GM19455 (cell line): Measurements from ENCODE around the gene TRAPPC13.
"Not testable (repeated sequence)": the region's sequence is repeated elsewhere in the genome, so short reads cannot be mapped to it uniquely, and the experiment has no call there.

Experiments used
- ATAC-seq: cut with Tn5 transposase; IDR thresholded peaks from one replicate; pipeline ENCODE4 v1.9.1; 2021; ENCODE audit not compliant: unreplicated experiment

TRAPPC13 gene, protein sequence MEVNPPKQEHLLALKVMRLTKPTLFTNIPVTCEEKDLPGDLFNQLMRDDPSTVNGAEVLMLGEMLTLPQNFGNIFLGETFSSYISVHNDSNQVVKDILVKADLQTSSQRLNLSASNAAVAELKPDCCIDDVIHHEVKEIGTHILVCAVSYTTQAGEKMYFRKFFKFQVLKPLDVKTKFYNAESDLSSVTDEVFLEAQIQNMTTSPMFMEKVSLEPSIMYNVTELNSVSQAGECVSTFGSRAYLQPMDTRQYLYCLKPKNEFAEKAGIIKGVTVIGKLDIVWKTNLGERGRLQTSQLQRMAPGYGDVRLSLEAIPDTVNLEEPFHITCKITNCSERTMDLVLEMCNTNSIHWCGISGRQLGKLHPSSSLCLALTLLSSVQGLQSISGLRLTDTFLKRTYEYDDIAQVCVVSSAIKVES

DNA sequence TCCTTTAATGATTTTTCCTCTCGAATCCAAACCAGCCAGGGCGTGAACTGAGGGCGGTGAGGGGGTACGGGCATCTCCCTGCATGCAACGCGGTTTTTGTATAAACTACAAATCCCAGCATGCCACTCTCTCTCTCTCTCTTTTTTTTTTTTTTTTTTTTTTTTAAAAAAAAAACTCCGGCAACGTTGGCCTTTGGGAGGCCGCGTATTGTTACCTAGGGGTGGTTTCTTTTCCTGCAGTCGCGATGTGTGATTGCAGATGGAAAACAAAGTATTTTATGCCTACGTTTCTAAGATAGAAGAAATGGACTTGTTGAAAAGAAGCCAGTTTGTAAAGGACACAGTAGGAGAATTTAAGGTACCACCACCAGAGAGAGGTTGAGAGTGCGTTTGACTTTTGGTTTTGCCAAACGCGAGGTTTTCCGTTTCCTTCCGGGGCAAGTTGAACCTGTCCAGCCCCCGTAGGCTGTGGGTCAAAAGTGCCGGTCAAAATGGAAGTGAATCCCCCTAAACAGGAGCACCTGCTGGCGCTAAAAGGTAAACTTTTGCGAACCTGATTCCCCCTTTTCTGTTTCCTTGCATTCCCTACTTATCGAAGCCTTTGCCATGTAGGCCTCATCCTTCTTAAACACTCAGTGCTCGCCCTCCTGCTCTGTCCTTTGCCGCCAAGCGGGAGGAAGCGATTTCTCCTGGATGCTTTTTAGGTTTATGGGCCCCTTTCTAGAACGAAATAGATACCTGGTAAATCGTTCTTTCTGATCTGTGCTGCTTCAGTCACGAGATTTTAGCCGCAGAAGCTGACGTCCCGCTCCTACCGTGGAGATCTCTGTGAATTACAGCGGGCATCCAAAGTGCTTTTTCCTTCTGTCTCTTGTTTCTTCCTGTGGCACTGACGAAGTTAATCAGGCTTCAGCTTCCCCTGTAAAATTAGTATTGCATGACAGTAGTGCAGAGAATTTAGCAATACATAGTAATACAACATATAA lies at the start of gene TRAPPC13, which contains the start of gene SHLD3:
TSS of gene TRAPPC13 (plus strand) at position 457 of the 985 bp plus-strand sequence. CDS start at position 491, 34 bp downstream.
TSS of gene SHLD3 (plus strand) at position 457 of the 985 bp plus-strand sequence. CDS start 4,561 bp downstream, outside the sequence.
- peak; percentile 87 for ATAC-seq

DNA sequence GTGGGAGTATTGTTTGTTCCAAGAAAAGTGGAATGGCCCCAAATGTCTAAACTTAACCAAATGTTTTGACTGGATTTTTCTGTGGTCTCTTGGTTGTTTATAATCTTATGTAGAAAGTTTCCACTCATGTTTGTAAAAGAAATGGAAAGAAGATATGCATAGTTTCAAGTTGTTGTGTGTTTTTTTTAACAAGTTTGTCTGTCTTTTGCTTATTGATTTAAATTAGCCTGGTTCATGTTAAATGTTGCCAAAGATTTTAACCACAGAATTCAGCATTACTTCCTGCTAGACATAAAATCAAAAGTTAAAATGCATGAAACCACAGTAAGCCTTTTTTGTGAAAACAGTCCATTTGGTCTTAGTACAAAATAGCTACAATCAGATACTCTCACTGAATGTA lies 47.7 kb upstream of the TRAPPC13 start:
- ATAC-seq = no peak

DNA sequence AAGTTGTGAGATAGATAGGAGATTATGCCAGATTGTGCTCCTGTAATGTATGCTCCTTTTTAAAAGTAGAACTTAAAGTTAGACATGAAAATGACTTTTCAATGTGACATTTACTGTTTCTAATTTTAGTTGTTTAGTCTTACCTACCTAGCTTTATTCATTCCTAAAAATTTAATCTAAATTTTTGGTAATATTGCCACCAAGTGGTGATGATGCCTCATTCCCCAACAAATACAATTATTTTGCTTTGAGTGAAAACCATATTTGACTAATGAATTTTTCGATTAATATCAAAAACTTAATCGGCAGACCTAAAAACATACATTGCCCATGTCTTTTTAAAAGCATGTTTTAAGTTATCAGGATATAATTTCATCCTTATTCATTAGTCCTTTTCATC lies 36.1 kb upstream of the TRAPPC13 start:
- no peak for ATAC-seq

DNA sequence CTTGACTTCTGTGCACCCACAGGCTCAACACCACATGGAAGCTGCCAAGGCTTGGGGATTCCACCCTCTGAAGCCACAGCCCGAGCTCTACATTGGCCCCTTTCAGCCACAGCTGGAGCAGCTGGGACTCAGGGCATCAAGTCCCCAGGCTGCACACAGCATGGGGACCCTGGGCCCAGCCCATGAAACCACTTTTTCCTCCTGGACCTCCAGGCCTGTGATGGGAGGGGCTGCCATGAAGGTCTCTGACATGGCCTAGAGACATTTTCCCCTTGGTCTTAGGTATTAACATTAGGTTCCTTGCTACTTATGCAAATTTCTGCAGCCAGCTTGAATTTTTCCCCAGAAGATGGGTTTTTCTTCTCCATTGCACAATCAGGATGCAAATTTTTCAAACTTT lies 23.1 kb upstream of the TRAPPC13 start:
- not testable (repeated sequence) for ATAC-seq

DNA sequence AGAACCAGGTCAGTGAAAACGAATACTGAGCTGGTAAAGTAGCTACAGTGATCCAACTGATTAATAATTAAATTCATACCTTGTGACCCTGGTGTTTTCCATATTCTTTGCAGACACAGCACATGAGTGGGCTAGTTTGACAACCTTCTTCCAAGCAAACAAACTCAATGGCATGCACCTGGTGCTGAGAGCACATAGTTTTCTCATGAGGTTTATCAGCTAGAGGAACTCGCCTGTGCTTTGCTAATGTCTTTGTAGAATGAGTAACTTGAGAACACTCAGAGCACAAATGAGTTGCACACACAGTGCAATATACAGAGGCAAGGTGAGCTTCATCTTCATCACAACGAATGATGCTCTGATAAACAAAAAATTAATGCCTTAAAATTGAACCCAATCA lies 13.3 kb upstream of the TRAPPC13 start:
- no peak for ATAC-seq

DNA sequence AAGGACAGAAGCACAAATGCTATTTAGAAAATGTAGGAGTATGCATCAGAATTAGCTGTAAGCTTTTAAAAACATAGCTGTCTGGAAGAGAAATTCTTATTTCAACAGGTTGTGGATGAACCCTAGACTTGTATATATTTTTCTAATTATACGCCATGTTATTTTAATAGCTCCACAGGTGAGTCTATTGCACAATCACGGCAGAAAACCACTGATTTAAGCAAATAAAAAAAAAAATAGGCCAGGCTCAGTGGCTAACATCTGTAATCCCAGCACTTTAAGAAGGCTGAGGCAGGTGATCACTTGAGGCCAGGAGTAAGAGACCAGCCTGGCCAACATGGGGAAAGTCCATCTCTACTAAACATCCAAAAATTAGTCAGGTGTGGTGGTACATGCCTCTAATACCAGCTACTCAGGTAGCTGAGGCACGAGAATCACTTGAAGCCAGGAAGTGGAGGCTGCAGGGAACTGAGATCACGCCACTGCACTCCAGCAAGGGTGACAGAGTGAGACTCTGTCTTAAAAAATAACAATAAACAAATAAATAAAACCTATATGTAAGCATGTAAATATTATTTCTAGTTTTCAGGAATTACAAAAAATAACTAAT lies 12.4 kb upstream of the TRAPPC13 start:
- no peak for ATAC-seq

DNA sequence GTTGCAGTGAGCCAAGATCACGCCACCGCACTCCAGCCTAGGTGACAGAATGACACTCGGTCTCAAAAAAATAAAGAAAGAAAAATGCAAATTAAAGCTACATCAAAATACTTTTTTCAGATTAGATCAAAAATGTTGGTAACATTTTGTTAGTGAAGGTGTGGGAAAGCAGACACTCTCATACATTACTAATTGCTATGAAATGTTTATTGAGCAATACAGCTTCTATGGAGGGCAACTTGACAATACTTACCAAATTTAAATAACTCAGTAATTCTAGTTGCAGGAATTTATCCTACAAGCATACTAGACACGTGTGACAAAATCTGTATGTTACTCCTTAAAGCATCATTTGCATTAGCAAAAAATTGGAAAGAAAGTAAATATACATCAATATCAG lies 4.8 kb upstream of the TRAPPC13 start:
- ATAC-seq = no peak

DNA sequence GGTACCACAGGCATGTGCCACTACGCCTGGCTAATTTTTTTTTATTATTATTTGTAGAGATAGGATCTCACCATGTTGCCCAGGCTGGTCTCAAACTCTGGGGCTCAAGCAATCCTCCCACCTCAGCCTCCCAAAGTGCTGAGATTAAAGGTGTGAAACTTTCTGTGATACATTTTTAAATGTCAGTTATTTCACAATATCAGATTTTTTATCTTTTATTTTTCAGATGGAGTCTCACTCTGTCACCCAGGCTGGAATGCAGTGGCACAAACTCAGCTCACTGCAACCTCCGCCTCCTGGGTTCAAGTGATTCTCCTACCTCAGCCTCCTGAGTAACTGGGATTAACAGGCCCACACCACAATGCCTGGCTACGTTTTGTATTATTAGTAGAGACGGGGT lies 2.9 kb upstream of the TRAPPC13 start:
- ATAC-seq = not testable (repeated sequence)

DNA sequence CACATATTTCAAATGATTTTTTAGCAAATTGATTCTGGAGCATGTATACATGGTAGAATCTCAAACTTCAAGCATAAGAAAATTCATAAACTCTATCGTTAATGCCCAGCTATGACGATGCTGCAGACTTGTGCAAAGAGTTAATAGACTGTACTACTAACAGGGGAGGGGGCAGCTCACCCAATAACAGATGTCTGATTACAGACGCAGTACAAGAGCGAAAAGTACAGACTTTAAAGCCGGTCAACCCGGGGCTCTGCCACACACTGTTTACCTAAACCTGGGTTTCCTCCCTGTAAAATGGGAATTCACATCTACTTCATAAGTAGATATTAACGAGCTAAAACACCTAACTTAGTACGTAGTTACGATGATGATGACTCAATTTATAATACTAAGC lies 1.3 kb upstream of the TRAPPC13 start:
- no peak for ATAC-seq

DNA sequence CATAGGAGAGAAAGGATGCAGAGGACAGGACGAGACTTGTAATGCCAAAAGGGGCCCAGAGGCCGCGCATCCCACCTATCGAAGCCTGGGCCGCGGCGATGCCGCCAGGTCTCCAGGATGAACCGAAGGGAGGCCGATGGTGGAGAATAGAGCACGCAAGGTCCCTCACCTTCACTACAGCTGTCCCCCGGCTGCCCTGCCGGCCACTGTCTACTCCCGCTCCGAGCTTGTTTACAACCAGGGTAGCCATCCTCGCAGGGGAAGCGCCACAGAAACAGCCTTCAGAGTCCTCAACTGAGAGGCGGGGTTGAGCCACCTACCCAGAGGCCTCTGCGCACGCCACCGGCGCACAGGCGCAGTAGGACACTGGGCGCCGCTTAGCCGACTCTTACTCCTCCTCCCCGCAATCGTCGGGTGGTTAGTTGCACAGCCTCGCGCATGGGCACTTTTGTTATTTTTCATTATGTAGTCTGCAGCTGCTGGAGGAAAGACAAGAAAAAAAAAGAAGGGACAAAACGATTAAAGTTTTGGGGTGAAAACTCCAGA lies 729 bp upstream of the TRAPPC13 start, which contains the start of gene TRIM23:
TSS of gene TRIM23 (minus strand) at position 309 of the 546 bp plus-strand sequence. CDS start at position 250, 59 bp downstream.
- ATAC-seq = peak; percentile 95

DNA sequence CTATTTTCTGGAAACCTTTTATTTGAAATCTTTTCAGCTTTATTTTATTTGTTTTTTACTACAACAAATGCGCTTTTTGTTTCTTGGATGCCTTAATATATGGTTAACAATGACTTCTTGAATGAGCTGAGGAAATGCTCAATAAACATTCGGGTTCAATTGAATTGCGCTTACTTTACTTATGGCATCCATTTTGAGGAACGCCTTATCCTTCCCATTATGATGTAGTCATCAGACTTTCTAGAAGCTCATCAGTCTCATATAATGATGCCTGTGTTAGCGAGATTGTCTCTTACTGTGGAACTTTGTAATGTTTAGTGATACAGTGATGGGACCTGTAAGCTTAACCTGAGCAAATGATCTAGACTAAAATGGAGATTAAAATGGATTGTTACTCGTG lies 916 bp downstream of the TRAPPC13 start:
- no peak for ATAC-seq

DNA sequence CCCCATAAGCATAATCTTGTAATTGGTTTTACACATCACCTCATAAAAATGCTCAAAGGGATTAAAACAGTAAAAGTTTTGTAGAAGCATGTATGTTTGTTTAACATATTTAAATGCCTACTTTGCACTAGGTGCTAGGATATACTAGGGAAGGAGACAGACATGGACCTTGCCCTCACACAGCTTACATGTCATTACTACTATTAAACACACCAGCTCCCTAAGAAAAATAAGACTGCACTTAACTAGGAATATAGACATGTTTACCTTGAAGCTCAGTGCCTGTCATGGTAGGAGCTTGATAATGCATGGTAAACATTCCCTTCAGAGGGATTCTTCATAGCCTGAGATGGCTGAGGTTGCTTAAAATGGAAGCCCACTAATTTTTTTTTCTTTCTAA lies 6.2 kb downstream of the TRAPPC13 start:
- ATAC-seq = no peak

DNA sequence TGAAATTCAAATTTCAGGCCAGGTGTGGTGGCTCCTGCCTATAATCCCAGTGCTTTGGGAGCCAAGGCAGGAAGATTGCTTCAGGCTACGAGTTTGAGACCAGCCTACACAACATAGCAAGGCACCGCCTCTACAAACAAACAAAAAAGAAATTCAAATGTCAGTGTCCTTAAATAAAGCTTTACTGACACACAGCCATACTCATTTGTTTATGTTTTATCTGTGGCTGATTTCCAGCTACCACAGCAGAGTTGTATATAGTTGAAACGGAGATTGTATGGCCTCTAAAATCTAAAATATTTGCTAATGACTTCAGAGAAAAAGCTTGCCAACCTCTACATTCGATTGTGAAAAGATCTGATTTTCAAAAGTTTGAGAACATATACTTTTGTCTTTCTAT lies 15.4 kb downstream of the TRAPPC13 start:
- no peak for ATAC-seq

DNA sequence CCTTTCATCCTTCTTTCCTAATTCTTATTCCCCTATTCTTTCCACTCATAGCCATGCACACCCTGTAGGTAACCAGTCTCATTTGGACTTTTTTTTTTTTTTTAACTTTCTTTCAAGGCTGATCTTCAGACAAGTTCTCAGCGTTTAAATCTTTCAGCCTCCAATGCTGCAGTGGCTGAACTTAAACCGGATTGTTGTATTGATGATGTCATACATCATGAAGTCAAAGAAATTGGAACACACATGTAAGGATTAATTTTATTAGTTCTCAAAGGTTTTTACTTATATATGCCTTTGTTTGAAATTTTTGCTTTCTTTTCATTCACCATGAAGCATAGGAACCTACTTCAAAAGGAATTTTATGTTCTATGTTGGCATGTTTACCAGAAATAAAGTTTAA lies 22.1 kb downstream of the TRAPPC13 start:
- ATAC-seq = no peak

DNA sequence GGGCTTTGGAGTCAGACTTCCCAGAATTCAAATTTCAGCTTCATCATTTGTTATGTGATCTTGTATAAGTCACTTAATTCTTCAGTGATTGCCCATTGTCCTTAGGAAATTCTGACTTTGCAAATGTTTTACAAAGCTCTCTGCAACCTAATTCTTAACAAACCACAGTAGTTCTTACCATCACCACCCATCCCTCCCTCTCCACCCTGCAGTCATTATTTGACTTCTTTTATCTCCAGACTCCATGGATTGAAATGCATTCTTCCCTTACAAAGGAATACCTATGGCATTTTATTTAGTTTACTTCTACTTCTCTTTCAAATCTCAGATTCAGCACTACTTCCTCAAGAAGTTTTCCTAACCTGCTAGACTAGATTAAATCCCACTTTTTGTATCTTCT lies 23.1 kb downstream of the TRAPPC13 start:
- ATAC-seq = no peak

DNA sequence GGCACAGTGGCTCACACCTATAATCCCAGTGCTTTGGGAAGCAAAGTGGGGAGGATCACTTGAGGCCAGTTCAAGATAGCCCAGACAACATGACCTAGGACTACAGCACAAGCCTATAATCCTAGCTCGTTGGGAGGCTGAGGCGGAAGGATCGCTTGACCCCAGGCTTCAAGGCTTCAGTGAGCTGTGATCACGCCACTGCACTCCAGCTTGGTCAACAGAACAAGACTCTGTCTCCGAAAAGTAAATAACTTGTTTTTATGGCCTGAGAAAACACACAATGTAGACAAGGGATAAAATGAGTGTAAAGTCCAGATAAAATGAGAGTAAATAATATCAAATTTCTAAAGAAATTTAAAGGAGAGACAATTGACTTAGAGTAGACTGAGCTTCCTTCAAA lies 26.3 kb downstream of the TRAPPC13 start:
- no peak for ATAC-seq

DNA sequence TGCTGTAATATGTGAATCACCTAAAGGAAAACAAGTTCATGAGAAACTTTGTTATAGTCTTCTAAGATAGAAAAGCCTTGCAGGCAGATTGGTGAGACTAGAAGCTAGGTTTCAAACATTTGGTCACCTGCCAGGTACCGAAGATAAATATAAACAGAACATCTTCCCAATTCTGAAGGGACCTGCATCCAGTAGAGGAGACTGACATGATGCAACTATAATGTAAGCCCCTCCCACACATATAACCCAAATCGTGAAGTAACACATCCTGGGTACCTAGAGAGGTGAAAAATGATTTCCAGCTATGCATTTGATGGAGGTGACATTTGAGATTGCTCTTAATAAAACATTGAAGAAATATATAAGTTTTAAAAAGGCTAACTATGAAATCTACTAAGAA lies 29.9 kb downstream of the TRAPPC13 start:
- ATAC-seq = no peak

DNA sequence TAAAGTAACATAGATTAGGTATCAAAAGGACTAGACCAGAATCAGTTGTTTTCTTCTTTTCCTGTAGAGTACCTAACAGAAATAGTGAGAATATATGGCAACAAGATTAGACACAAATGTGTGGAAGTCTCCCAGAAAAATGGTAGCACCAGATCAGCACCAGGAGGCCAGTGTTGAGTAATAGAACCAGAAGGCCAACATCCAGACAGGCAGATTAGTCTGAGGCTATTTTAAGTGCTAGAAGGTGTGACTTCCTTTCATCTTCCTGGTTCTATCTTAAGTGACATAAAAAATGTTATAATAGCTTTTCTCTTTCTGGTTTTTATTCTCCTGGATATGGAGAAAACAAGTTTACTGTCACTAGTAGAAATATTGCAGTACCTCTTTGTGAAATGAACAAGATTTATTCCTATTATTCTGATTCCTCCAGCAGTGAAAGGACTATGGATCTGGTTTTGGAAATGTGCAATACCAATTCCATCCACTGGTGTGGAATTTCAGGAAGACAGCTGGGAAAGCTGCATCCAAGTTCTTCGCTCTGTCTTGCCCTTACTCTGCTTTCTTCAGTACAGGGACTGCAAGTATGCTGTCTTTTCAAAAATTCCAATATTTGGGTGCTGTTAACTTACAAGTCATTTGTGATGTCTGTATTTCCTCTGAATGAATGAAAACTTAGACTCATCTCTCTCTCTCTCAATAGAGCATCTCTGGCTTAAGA lies 39.1 kb downstream of the TRAPPC13 start:
- ATAC-seq = no peak

DNA sequence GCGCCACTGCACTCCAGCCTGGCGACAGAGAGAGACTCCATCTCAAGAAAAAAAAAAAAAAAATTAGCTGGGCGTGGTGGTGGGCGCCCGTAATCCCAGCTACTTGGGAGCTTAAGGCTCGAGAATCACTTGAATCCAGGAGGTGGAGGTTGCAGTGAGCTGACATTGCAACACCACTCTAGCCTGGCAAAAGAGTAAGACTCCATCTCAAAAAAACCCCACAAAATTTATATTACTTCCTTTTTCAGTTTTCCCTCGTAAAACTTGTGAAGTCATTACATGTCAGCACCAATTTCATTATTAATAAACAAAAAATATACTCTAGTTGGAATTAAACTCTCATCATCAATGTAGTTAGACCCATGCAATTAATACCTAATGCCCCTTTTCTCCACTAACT lies 43.9 kb downstream of the TRAPPC13 start:
- ATAC-seq = no peak

DNA sequence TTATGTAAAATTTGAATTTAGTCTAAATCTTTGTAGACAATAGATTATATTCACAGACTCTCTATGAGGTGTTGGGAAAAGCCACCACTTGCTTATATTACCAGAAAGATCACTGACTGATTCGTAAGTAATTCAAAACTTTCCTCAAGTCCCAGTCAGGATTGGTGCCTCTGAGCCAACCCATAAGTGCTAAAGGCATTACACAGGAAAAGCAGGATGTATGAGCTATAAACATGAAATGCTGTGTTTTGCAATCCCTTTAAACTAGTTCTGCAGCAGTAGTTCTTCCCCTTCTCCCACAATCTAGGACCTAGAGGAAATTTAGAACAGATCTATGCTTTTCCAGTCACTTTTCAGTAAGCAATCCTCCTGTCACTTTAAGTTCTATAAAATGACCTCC lies 48.0 kb downstream of the TRAPPC13 start:
- ATAC-seq = no peak
